CD4-positive, alpha-beta T cell (primary cell): ENCODE data around the gene MDM2. TPM values are rescaled to one million over a fixed set of nuclear protein-coding genes. Genes with fewer than 3 reads are reported as not detected.
A peak's percentile ranks its signal among the peaks of the same experiment; 100 is the strongest.

Experiments used
- ATAC-seq: fragments of 200-7000 bp; cut with Tn5 transposase; one replicate; pipeline ENCODE4 v1.10.0; 2022; ENCODE audit warnings: mild to moderate bottlenecking; ENCODE audit not compliant: poor library complexity
- CTCF ChIA-PET: fragments of 350-600 bp; sonication (Branson Sonifier 250); formaldehyde crosslinking; loops from one replicate; lab custom pipeline; 2021; ENCODE audit warnings: antibody characterized with exemption, inconsistent platforms; lab: Charles Lee
- POLR2A ChIA-PET: fragments of 350-600 bp; sonication (Branson Sonifier 250); formaldehyde crosslinking; loops from one replicate; lab custom pipeline; 2021; ENCODE audit warnings: antibody characterized with exemption, inconsistent platforms; lab: Charles Lee
- DNase-seq, 14 experiments: peaks; one replicate each; pipeline ENCODE4 v3.0.0-alpha.2; 2013 to 2020; ENCODE audit warnings: mixed read lengths in 2 of 14
- H3K27ac ChIP-seq, 2 donors: one replicate each; pipeline versions ENCODE4 v1.5.1 to v1.7.0; 2013; ENCODE audit warnings: low read length in 2 of 2, low read depth in 1 of 2, mild to moderate bottlenecking in 1 of 2
- H3K27me3 ChIP-seq, 2 experiments: 1 replicate in 1 of 2; 2 replicates in 1 of 2; pipeline versions ENCODE4 v1.6.1 to v1.7.0; 2013; ENCODE audit warnings: low read length in 2 of 2, control low read depth in 1 of 2, mild to moderate bottlenecking in 1 of 2, moderate library complexity in 1 of 2; ENCODE audit not compliant: insufficient read depth in 2 of 2, control insufficient read depth in 1 of 2
- H3K36me3 ChIP-seq: one replicate; pipeline ENCODE4 v1.6.1; 2013; ENCODE audit warnings: low read length, control low read depth; ENCODE audit not compliant: insufficient read depth
- H3K4me1 ChIP-seq: one replicate; pipeline ENCODE4 v1.6.1; 2013; ENCODE audit warnings: low read length, control low read depth; ENCODE audit not compliant: insufficient read depth
- H3K4me3 ChIP-seq: one replicate; pipeline ENCODE4 v1.5.1; 2013; ENCODE audit warnings: mild to moderate bottlenecking, low read length, moderate library complexity
- H3K9me3 ChIP-seq, 2 experiments: 1 replicate in 1 of 2; 2 replicates in 1 of 2; pipeline versions ENCODE4 v1.6.1 to v1.7.0; 2013; ENCODE audit warnings: low read length in 2 of 2, mild to moderate bottlenecking in 2 of 2, control low read depth in 1 of 2, moderate library complexity in 1 of 2; ENCODE audit not compliant: control insufficient read depth in 1 of 2, insufficient read depth in 1 of 2
- H3K27ac Mint-ChIP-seq: one replicate; pipeline ENCODE4 v1.8.0; 2020; ENCODE audit warnings: mixed read lengths
- H3K27me3 Mint-ChIP-seq: one replicate; pipeline ENCODE4 v1.8.0; 2021; ENCODE audit warnings: mixed read lengths
- H3K36me3 Mint-ChIP-seq: one replicate; pipeline ENCODE4 v1.8.0; 2021; ENCODE audit warnings: low read depth, mixed read lengths
- H3K4me1 Mint-ChIP-seq: one replicate; pipeline ENCODE4 v1.8.0; 2021; ENCODE audit warnings: low read depth, mixed read lengths
- H3K4me3 Mint-ChIP-seq: one replicate; pipeline ENCODE4 v1.8.0; 2020; ENCODE audit warnings: mild to moderate bottlenecking, mixed read lengths
- H3K9me3 Mint-ChIP-seq: one replicate; pipeline ENCODE4 v1.8.0; 2020; ENCODE audit warnings: mixed read lengths
- intact Hi-C, 2 experiments: fragments of 100-400 bp; cut with DNase I in 1 of 2; cut with micrococcal nuclease in 1 of 2; formaldehyde crosslinking; loops; one replicate each; pipeline versions ENCODE4 v1.15.1 to v1.9.0; 2023 to 2025; cut with DNase I, micrococcal nuclease
- total RNA-seq, 174 experiments: library from RNA in 2 of 174; stranded (reverse) in 2 of 174; gene quantifications; one replicate each; pipeline ENCODE4 v1.2.3 and lab custom pipeline; 2021 to 2026
- TF ChIP-seq, protein P1 (sequence below): fragments of 200-600 bp; IDR thresholded peaks from one replicate; pipeline ENCODE4 v1.8.0; 2022; ENCODE audit warnings: antibody characterized with exemption, mild to moderate bottlenecking

The MDM2 gene
- total RNA-seq, 2 experiments from 2014 or later: 90.8 TPM

DNA sequence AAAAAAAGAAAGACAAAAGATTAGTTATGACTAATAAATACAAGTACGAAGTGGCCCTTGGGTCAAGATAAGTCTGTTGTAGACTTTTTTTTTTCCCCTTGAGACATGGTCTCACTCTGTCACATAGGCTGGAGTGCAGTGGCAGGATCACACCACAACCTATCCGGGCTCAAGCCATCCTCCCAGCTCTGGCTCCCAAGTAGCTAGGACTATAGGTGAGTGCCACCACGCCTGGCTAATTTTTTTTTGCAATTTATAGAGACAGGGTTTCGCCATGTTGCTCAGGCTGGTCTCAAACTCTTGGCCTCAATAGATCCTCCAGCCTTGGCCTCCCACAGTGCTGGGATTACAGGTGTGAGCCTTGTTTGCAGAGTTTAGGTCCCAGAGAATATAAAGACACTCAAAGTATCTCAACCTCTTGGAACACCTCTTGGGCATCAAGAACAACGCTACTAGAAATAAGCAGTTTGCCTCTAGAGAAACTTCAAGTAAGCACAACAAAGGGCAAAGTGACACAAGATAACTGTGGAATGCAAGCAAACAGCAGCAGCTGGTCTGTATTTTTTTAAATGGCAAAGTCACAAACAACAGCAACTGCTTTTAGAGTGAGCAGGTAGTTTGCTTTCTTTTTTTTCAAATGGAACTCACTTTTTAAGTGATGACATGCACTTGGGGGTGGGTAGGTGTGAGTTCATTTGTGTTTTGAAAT lies 3.9 kb upstream of the MDM2 start:
- H3K36me3 ChIP-seq: no peaks in the 10 kb centered on the region
- H3K4me3 ChIP-seq: no peak overlapping the region
- TF ChIP-seq, protein P1, sequence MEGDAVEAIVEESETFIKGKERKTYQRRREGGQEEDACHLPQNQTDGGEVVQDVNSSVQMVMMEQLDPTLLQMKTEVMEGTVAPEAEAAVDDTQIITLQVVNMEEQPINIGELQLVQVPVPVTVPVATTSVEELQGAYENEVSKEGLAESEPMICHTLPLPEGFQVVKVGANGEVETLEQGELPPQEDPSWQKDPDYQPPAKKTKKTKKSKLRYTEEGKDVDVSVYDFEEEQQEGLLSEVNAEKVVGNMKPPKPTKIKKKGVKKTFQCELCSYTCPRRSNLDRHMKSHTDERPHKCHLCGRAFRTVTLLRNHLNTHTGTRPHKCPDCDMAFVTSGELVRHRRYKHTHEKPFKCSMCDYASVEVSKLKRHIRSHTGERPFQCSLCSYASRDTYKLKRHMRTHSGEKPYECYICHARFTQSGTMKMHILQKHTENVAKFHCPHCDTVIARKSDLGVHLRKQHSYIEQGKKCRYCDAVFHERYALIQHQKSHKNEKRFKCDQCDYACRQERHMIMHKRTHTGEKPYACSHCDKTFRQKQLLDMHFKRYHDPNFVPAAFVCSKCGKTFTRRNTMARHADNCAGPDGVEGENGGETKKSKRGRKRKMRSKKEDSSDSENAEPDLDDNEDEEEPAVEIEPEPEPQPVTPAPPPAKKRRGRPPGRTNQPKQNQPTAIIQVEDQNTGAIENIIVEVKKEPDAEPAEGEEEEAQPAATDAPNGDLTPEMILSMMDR: no peak
- no peaks in the 10 kb centered on the region for H3K9me3 ChIP-seq
- H3K27ac ChIP-seq: no peak overlapping the region
- H3K4me3 Mint-ChIP-seq: no peak overlapping the region
- intact Hi-C loops: loop anchor here in 1 of 2 experiments (10.0 kb wide), 2 partner anchors 189 to 449 kb away; partner anchors contain the start of gene RAP1B
- ChIA-PET POLR2A (no interaction called here), CTCF (no interaction called here)
- H3K36me3 Mint-ChIP-seq: peaks cover 16% of the 10 kb centered on the region
- no peaks in the 10 kb centered on the region for H3K27me3 ChIP-seq
- H3K4me1 Mint-ChIP-seq: peaks cover 12% of the 10 kb centered on the region
- H3K4me1 ChIP-seq: peaks cover 13% of the 10 kb centered on the region
- H3K27me3 Mint-ChIP-seq: no peaks in the 10 kb centered on the region
- H3K9me3 Mint-ChIP-seq: no peaks in the 10 kb centered on the region
- ATAC-seq: no peak
- DNase-seq: no peak
- no peak overlapping the region for H3K27ac Mint-ChIP-seq

DNA sequence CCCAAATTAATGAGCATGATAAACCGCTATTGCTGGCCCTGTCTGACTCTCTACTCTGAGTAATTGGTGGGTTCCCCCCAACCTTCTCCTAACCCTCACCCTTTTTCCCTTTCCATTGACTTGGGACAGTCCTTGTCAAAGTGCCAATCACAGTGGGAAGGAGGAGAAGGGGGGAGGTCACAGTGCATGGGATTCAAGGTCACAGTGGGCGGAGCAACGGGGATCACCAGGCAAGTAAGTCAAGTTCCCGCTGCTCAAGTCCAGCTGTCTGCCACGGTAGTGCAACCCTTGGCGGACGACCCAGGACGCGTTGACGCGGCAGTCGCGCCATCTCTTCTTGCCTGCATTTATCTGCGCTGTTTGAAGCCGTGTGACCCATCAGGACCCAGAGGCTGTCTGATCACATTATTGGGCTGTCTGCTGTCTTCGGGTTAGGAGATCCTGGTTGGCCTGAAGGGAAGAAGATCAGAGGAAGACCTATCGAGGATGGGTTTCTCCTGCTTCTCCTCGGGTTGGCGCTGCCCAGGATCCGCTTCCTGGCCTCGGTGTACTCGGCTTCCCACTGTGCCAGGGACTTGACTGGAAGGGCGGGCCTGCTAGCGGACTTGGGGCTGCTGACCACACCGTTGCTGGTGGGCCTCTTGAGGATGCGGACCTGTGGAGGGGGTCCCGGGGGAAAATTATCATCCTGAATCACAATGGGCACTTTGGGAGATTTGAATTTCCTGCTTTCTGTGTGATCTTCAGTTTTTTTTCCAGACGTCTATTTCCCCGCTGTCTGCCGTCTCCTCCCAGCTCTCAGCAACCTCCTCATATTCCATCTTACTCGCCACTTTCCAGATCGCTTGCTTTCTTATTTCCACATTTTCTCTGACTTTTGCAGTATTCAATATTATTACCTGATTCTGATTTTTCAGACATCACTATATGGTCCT lies 3.1 kb upstream of the MDM2 start:
- Histone ChIP-seq H3K36me3 (peaks cover 4% of the 10 kb centered on the region), H3K9me3 (no peaks in the 10 kb centered on the region), H3K27ac (no peak overlapping the region), H3K27me3 (no peaks in the 10 kb centered on the region), H3K4me1 (peaks cover 14% of the 10 kb centered on the region), H3K4me3 (no peak overlapping the region)
- Mint-ChIP-seq H3K36me3 (peaks cover 24% of the 10 kb centered on the region), H3K27ac (peak overlapping the region; percentile 30), H3K4me3 (no peak overlapping the region), H3K9me3 (no peaks in the 10 kb centered on the region), H3K4me1 (peaks cover 16% of the 10 kb centered on the region), H3K27me3 (no peaks in the 10 kb centered on the region)
- CTCF ChIA-PET: no interaction called here
- peak in 1 of 14 experiments; percentile 21 for DNase-seq
- intact Hi-C loops: loop anchor here (5.0 to 10.0 kb wide), 4 partner anchors 190 to 473 kb away; partner anchors contain the start of genes MDM1 (in 1 of the 2) and RAP1B (in 1 of the 2)
- TF ChIP-seq, protein P1: no peak
- ATAC-seq: no peak
- POLR2A ChIA-PET: no interaction called here

DNA sequence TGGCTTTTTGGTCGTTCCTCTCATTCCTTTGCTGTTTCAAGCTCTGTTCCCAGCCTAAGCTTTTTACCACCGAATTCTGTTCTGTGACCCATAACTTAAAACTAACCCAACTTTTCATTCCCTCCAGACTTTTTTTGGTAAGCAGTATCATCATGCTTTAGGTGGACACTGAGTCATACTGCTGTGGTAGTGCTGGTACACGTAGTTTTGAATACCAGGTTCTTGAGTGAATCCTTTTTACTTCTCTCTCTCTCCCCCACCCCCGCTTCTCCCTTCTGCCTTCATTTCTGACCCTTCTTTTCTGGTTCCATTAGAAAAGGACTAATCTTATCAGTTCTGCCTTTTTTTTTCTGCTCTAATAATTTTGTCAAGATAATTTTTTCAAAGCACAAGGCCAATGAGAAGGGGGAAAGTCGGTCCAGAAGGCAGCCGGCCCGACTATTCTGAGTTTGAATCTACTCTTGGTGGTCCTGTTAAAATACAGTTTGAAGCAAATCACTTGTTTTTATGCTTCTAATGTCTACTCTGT lies 2.3 kb upstream of the MDM2 start:
- CTCF ChIA-PET: no interaction called here
- no peak for DNase-seq
- no peak overlapping the region for H3K4me3 Mint-ChIP-seq

More for the DNA sequence above, 2.3 kb upstream of the MDM2 start:
- H3K27me3 Mint-ChIP-seq: no peaks in the 10 kb centered on the region
- Histone ChIP-seq H3K4me3 (no peak overlapping the region), H3K27me3 (no peaks in the 10 kb centered on the region), H3K36me3 (peaks cover 7% of the 10 kb centered on the region), H3K9me3 (no peaks in the 10 kb centered on the region), H3K4me1 (peaks cover 14% of the 10 kb centered on the region), H3K27ac (no peak overlapping the region)
- no peaks in the 10 kb centered on the region for H3K9me3 Mint-ChIP-seq
- ATAC-seq: no peak
- intact Hi-C loops: loop anchor here (5.0 to 10.0 kb wide), 4 partner anchors 191 to 473 kb away; partner anchors contain the start of genes MDM1 (in 1 of the 2) and RAP1B (in 1 of the 2)
- peak overlapping the region; percentile 100 for H3K27ac Mint-ChIP-seq
- POLR2A ChIA-PET: no interaction called here
- peaks cover 25% of the 10 kb centered on the region for H3K36me3 Mint-ChIP-seq
- TF ChIP-seq, protein P1: no peak
- H3K4me1 Mint-ChIP-seq: peaks cover 16% of the 10 kb centered on the region
